Fibroblast of lung (primary cell): Measurements from ENCODE around the gene CRTAC1. TPM values are rescaled to one million over a fixed set of nuclear protein-coding genes. Genes with fewer than 3 reads are reported as not detected.

Experiments used
- DNase-seq, 2 donors: peaks; one replicate each; pipeline versions ENCODE4 v3.0.0 to v3.0.0-alpha.2; 2010; ENCODE audit warnings: low read depth in 2 of 2
- H2AFZ ChIP-seq: 2 replicates; pipeline ENCODE4 v1.5.1; 2012; ENCODE audit warnings: low read length, control low read depth, inconsistent platforms
- H3K27ac ChIP-seq: 2 replicates; pipeline ENCODE4 v1.5.1; 2011; ENCODE audit warnings: low read length, control low read depth; ENCODE audit not compliant: insufficient read depth
- H3K27me3 ChIP-seq: 2 replicates; pipeline ENCODE4 v1.5.1; 2011; ENCODE audit warnings: mild to moderate bottlenecking, low read length; ENCODE audit not compliant: control insufficient read depth, insufficient read depth
- H3K36me3 ChIP-seq: 2 replicates; pipeline ENCODE4 v1.5.1; 2011; ENCODE audit warnings: low read length; ENCODE audit not compliant: control insufficient read depth, insufficient read depth
- H3K4me1 ChIP-seq: 2 replicates; pipeline ENCODE4 v1.5.1; 2011; ENCODE audit warnings: low read length; ENCODE audit not compliant: control insufficient read depth, insufficient read depth; ENCODE audit errors: extremely low read depth
- H3K4me2 ChIP-seq: 2 replicates; pipeline ENCODE4 v1.5.1; 2011; ENCODE audit warnings: low read length, control low read depth; ENCODE audit not compliant: insufficient read depth; ENCODE audit errors: extremely low read depth
- H3K4me3 ChIP-seq, 4 experiments: fragments of 200-600 bp in 1 of 4; sonication (generic) in 1 of 4; replicated peaks in 1 of 4; 2 replicates each; pipeline ENCODE4 v1.5.1; 2011 to 2016; ENCODE audit warnings: low read length in 4 of 4, low read depth in 3 of 4, mild to moderate bottlenecking in 3 of 4, control low read depth in 2 of 4, inconsistent platforms in 1 of 4, mixed read lengths in 1 of 4; ENCODE audit not compliant: insufficient read depth in 1 of 4; ENCODE audit errors: control extremely low read depth in 1 of 4
- H3K79me2 ChIP-seq: 2 replicates; pipeline ENCODE4 v1.5.1; 2012; ENCODE audit warnings: mild to moderate bottlenecking, low read length, inconsistent platforms; ENCODE audit not compliant: control insufficient read depth, insufficient read depth
- H3K9ac ChIP-seq: 2 replicates; pipeline ENCODE4 v1.5.1; 2011; ENCODE audit warnings: mild to moderate bottlenecking, low read length, control low read depth; ENCODE audit not compliant: insufficient read depth
- H3K9me3 ChIP-seq: 2 replicates; pipeline ENCODE4 v1.5.1; 2012; ENCODE audit warnings: low read depth, low read length; ENCODE audit not compliant: control insufficient read depth, insufficient read depth
- H4K20me1 ChIP-seq: 2 replicates; pipeline ENCODE4 v1.5.1; 2011; ENCODE audit warnings: low read length; ENCODE audit not compliant: control insufficient read depth, insufficient read depth; ENCODE audit errors: extremely low read depth
- EZH2 ChIP-seq: IDR thresholded peaks from 2 replicates; pipeline ENCODE4 v1.5.1; 2012; ENCODE audit warnings: low read length, control low read depth, mild to moderate bottlenecking; ENCODE audit errors: missing control alignments
- polyA plus RNA-seq, 2 donors: library from polyadenylated mRNA; depleted of rRNA in 1 of 2; stranded (reverse) in 1 of 2; unstranded in 1 of 2; fragments of >200 nt; gene quantifications; 2 replicates each; pipeline ENCODE4 v1.2.1, GENCODE V29; 2011 to 2012; ENCODE audit warnings: missing spikeins in 1 of 2
- total RNA-seq: library from RNA; depleted of rRNA; stranded (reverse); fragments of >200 nt; gene quantifications from 2 replicates; pipeline ENCODE4 v1.2.1, GENCODE V29; 2014
- TF ChIP-seq, protein P1 (sequence below), 2 donors: IDR thresholded peaks in 1 of 2; conservative IDR thresholded peaks in 1 of 2; 1 replicate in 1 of 2; 2 replicates in 1 of 2; pipeline ENCODE4 v1.5.1; 2011 to 2012; ENCODE audit warnings: low read length in 2 of 2, control low read depth in 1 of 2, inconsistent platforms in 1 of 2, low read depth in 1 of 2, mild to moderate bottlenecking in 1 of 2

The CRTAC1 gene
- total and polyA plus RNA-seq, 2 donors (not counting 1 experiment from before 2014, with no cell fraction given) = not detected

DNA sequence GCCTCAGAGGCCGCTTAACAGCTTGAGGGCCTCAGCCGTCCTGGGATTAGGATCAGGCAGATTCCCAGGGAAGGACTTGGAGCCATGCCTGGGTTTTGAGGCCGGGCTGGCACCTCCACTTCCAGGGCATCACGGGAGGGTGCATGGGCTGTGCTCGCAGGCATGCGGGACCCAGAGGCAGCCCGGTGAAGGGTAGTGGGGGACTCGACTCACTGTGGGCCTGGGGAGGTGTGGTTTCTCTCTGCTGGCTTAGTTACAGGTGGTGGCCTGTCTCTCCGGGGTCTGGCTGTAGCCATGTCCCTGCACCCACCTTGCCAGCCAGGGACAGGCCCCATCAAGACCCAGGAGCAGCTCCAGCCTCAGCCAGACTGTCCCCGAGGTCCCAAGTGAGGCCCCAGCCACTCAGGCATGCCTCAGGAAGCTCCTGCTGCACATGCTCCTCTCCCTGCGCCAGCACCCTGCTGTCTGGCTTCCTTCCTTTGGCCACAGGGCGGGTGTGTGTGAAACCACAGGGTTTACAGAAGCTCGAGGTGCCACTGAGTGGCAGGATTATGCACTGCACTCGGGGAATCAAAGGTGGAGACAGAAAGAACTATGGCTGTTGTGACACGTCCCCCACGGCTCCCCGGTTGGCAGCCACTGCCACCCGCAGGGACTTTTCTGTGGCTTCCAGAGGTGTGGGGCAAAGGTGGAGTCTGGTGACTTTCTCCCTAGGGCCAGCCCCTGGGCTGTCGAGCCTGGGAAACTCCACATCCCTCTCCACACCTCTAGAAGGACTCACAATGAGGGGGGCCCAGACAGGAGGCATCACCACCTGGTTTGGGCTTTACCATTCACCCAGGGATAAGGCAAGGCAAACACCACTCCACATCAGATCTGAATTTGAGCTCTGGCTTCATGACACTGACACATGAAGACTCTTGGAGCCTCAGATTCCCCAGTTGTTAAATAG is 161.1 kb downstream of the CRTAC1 start:
- no peak overlapping the region for H3K4me3 ChIP-seq
- TF ChIP-seq, protein P1, sequence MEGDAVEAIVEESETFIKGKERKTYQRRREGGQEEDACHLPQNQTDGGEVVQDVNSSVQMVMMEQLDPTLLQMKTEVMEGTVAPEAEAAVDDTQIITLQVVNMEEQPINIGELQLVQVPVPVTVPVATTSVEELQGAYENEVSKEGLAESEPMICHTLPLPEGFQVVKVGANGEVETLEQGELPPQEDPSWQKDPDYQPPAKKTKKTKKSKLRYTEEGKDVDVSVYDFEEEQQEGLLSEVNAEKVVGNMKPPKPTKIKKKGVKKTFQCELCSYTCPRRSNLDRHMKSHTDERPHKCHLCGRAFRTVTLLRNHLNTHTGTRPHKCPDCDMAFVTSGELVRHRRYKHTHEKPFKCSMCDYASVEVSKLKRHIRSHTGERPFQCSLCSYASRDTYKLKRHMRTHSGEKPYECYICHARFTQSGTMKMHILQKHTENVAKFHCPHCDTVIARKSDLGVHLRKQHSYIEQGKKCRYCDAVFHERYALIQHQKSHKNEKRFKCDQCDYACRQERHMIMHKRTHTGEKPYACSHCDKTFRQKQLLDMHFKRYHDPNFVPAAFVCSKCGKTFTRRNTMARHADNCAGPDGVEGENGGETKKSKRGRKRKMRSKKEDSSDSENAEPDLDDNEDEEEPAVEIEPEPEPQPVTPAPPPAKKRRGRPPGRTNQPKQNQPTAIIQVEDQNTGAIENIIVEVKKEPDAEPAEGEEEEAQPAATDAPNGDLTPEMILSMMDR (conservative IDR thresholded peaks at IDR 0.05 in 1 of 2, IDR thresholded peaks at IDR 0.05 in 1 of 2; ENCODE audit: low read depth in 1 of 2, low read length in 2 of 2) = peak; percentile 68 to 69
- TF ChIP-seq EZH2 = no peak
- H3K79me2 ChIP-seq = no peaks in the 10 kb centered on the region
- no peaks in the 10 kb centered on the region for H3K9me3 ChIP-seq
- H4K20me1 ChIP-seq = no peaks in the 10 kb centered on the region
- H3K4me1 ChIP-seq = no peaks in the 10 kb centered on the region
- no peak overlapping the region for H3K9ac ChIP-seq
- peaks cover 27% of the 10 kb centered on the region for H3K27me3 ChIP-seq
- no peak overlapping the region for H2AFZ ChIP-seq
- H3K4me2 ChIP-seq = no peak overlapping the region
- no peaks in the 10 kb centered on the region for H3K36me3 ChIP-seq
- no peak overlapping the region for H3K27ac ChIP-seq
- DNase-seq = peak; percentile 67 to 82

GRCh38 chr10:97868134-97868685 is 162.2 kb downstream of the CRTAC1 start:
- no peaks in the 10 kb centered on the region for H3K36me3 ChIP-seq
- no peak overlapping the region for H3K9ac ChIP-seq
- no peaks in the 10 kb centered on the region for H3K79me2 ChIP-seq
- H3K9me3 ChIP-seq = no peaks in the 10 kb centered on the region
- no peak overlapping the region for H3K4me3 ChIP-seq
- no peaks in the 10 kb centered on the region for H4K20me1 ChIP-seq
- H3K27ac ChIP-seq = no peak overlapping the region
- no peak for DNase-seq
- H3K27me3 ChIP-seq = peaks cover 20% of the 10 kb centered on the region
- TF ChIP-seq, protein P1 (conservative IDR thresholded peaks at IDR 0.05 in 1 of 2, IDR thresholded peaks at IDR 0.05 in 1 of 2; ENCODE audit: low read depth in 1 of 2, low read length in 2 of 2) = no peak
- no peak for TF ChIP-seq EZH2
- H3K4me2 ChIP-seq = no peak overlapping the region
- H2AFZ ChIP-seq = no peak overlapping the region
- H3K4me1 ChIP-seq = no peaks in the 10 kb centered on the region

- Histone ChIP-seq H3K4me1 (no peaks in the 10 kb centered on the region), H3K4me3 (no peak overlapping the region), H4K20me1 (no peaks in the 10 kb centered on the region), H3K27me3 (peaks cover 17% of the 10 kb centered on the region), H3K9ac (no peak overlapping the region), H3K79me2 (no peaks in the 10 kb centered on the region), H3K27ac (no peak overlapping the region), H3K4me2 (no peak overlapping the region), H3K36me3 (no peaks in the 10 kb centered on the region), H2AFZ (no peak overlapping the region), H3K9me3 (no peaks in the 10 kb centered on the region)
- TF ChIP-seq, protein P1 (conservative IDR thresholded peaks at IDR 0.05 in 1 of 2, IDR thresholded peaks at IDR 0.05 in 1 of 2; ENCODE audit: low read depth in 1 of 2, low read length in 2 of 2) = no peak
- TF ChIP-seq EZH2 = no peak
- no peak for DNase-seq
These were observed 163.1 kb downstream of the CRTAC1 start for GRCh38 chr10:97867220-97867800.
